Measurements from ENCODE around the gene TRIP13. TPM values are rescaled to one million over a fixed set of nuclear protein-coding genes. Genes with fewer than 3 reads are reported as not detected.

TRIP13 gene
- total RNA-seq, 6 experiments from 2014 or later, result 16.5 to 40.4 (median 35.8) TPM

GRCh38 chr5:902129-902916 is 9.6 kb downstream of the TRIP13 start:
- Mint-ChIP-seq H3K9me3 (no peaks in the 10 kb centered on the region), H3K4me3 (no peak overlapping the region), H3K4me1 (ENCODE audit: low read depth) (no peaks in the 10 kb centered on the region), H3K27ac (no peak overlapping the region), H3K27me3 (ENCODE audit: insufficient read depth) (no peaks in the 10 kb centered on the region; the same call in 1 of the 2 replicates), H3K36me3 (ENCODE audit: low read depth) (no peaks in the 10 kb centered on the region)
- TF ChIP-seq CTCF (IDR thresholded peaks at IDR 0.05), result no peak
- DNase-seq, result no peak

- Mint-ChIP-seq H3K36me3 (ENCODE audit: low read depth) (peaks cover 6% of the 10 kb centered on the region), H3K4me1 (ENCODE audit: low read depth) (no peaks in the 10 kb centered on the region), H3K27ac (no peak overlapping the region), H3K4me3 (no peak overlapping the region), H3K27me3 (ENCODE audit: insufficient read depth) (no peaks in the 10 kb centered on the region; the same call in 1 of the 2 replicates), H3K9me3 (no peaks in the 10 kb centered on the region)
- TF ChIP-seq CTCF (IDR thresholded peaks at IDR 0.05), result no peak
- DNase-seq, result no peak
These were observed 11.0 kb downstream of the TRIP13 start for GRCh38 chr5:903756-904096.

GRCh38 chr5:905139-905642 is 12.5 kb downstream of the TRIP13 start:
- Mint-ChIP-seq H3K9me3 (no peaks in the 10 kb centered on the region), H3K4me1 (ENCODE audit: low read depth) (no peaks in the 10 kb centered on the region), H3K36me3 (ENCODE audit: low read depth) (peaks cover 19% of the 10 kb centered on the region), H3K27me3 (ENCODE audit: insufficient read depth) (no peaks in the 10 kb centered on the region; the same call in 1 of the 2 replicates), H3K27ac (no peak overlapping the region), H3K4me3 (no peak overlapping the region)
- no peak for DNase-seq
- TF ChIP-seq CTCF (IDR thresholded peaks at IDR 0.05), result no peak

- peaks cover 12% of the 10 kb centered on the region for H3K4me1 Mint-ChIP-seq (ENCODE audit: low read depth)
- DNase-seq, result no peak
- H3K4me3 Mint-ChIP-seq, result no peak overlapping the region
- H3K9me3 Mint-ChIP-seq, result peaks cover 4% of the 10 kb centered on the region; the same call in 1 of the 2 replicates
- TF ChIP-seq CTCF (IDR thresholded peaks at IDR 0.05), result no peak
- H3K27me3 Mint-ChIP-seq (ENCODE audit: insufficient read depth), result peaks cover 4% of the 10 kb centered on the region
- peaks cover 29% of the 10 kb centered on the region for H3K36me3 Mint-ChIP-seq (ENCODE audit: low read depth)
- no peak overlapping the region for H3K27ac Mint-ChIP-seq
These were observed 14.8 kb downstream of the TRIP13 start for GRCh38 chr5:907366-907910.

GRCh38 chr5:908172-908571 is 15.5 kb downstream of the TRIP13 start:
- DNase-seq, result no peak
- H3K27me3 Mint-ChIP-seq (ENCODE audit: insufficient read depth), result peaks cover 4% of the 10 kb centered on the region
- no peak overlapping the region; the same call in 1 of the 2 replicates for H3K27ac Mint-ChIP-seq
- H3K4me3 Mint-ChIP-seq, result no peak overlapping the region
- peaks cover 19% of the 10 kb centered on the region for H3K4me1 Mint-ChIP-seq (ENCODE audit: low read depth)
- H3K36me3 Mint-ChIP-seq (ENCODE audit: low read depth), result peaks cover 37% of the 10 kb centered on the region
- TF ChIP-seq CTCF (IDR thresholded peaks at IDR 0.05), result no peak
- H3K9me3 Mint-ChIP-seq, result peaks cover 5% of the 10 kb centered on the region; the same call in 1 of the 2 replicates
